Measurements from ENCODE around the gene FEZF1. TPM values are rescaled to one million over a fixed set of nuclear protein-coding genes. Genes with fewer than 3 reads are reported as not detected.

The FEZF1 gene
- total and polyA plus RNA-seq, 2 of the 4 experiments (the other 2 are of a cell fraction), result not detected

DNA sequence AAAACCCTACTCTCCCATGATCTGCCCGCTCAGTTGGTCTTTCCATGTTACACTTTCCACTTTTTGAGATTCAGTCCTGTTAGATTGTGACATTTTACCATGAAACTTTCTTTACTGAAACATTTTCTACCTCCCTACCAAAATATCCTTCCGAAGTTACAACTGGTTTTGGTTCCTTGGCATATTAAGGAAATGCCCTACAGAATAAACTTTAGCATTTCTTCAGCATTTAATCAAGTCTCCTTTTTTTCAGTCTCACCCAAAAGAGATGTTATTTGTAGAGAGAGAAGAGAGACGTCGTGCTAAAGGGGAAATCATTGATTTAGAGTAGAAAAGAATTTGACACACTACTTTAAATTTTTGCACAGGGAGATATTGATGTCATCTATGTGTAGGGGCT, 9.7 kb upstream of the FEZF1 start:
- H4K91ac ChIP-seq (ENCODE audit: insufficient read depth, low read depth, low read length), result no peak overlapping the region
- H3K23ac ChIP-seq (ENCODE audit: low read depth, low read length), result no peak overlapping the region
- TF ChIP-seq CEBPB (IDR thresholded peaks at IDR 0.05; ENCODE audit: low read depth, low read length) (no peak), SMC3 (IDR thresholded peaks at IDR 0.05; ENCODE audit: low read depth, low read length) (no peak), CTCF (conservative IDR thresholded peaks at IDR 0.05; ENCODE audit: low read depth, low read length) (no peak), CHD1 (IDR thresholded peaks at IDR 0.05; ENCODE audit: low read depth, low read length) (no peak), MXI1 (IDR thresholded peaks at IDR 0.05; ENCODE audit: borderline replicate concordance, low read depth, low read length) (no peak), BHLHE40 (IDR thresholded peaks at IDR 0.05; ENCODE audit: low read depth, low read length) (no peak), RCOR1 (IDR thresholded peaks at IDR 0.05; ENCODE audit: insufficient replicate concordance, low read length) (no peak), MAZ (IDR thresholded peaks at IDR 0.05; ENCODE audit: borderline replicate concordance, low read depth, low read length) (no peak), NFE2L2 (IDR thresholded peaks at IDR 0.05; ENCODE audit: low read depth, low read length) (no peak), RFX5 (IDR thresholded peaks at IDR 0.05; ENCODE audit: low read depth, low read length) (no peak), MAFK (IDR thresholded peaks at IDR 0.05; ENCODE audit: low read depth, low read length) (no peak), POLR2A (IDR thresholded peaks at IDR 0.05; ENCODE audit: low read depth, low read length) (no peak), FOS (IDR thresholded peaks at IDR 0.05; ENCODE audit: low read depth, low read length) (no peak)
- TF ChIP-seq, protein P1, sequence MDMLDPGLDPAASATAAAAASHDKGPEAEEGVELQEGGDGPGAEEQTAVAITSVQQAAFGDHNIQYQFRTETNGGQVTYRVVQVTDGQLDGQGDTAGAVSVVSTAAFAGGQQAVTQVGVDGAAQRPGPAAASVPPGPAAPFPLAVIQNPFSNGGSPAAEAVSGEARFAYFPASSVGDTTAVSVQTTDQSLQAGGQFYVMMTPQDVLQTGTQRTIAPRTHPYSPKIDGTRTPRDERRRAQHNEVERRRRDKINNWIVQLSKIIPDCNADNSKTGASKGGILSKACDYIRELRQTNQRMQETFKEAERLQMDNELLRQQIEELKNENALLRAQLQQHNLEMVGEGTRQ (IDR thresholded peaks at IDR 0.05; ENCODE audit: low read depth, low read length), result no peak
- TF ChIP-seq, protein P2, sequence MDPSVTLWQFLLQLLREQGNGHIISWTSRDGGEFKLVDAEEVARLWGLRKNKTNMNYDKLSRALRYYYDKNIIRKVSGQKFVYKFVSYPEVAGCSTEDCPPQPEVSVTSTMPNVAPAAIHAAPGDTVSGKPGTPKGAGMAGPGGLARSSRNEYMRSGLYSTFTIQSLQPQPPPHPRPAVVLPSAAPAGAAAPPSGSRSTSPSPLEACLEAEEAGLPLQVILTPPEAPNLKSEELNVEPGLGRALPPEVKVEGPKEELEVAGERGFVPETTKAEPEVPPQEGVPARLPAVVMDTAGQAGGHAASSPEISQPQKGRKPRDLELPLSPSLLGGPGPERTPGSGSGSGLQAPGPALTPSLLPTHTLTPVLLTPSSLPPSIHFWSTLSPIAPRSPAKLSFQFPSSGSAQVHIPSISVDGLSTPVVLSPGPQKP (IDR thresholded peaks at IDR 0.05; ENCODE audit: borderline replicate concordance, low read depth, low read length), result no peak
- H3K4ac ChIP-seq (ENCODE audit: low read depth, low read length), result no peak overlapping the region
- H3K4me2 ChIP-seq (ENCODE audit: low read depth, low read length), result no peak overlapping the region
- H4K8ac ChIP-seq (ENCODE audit: low read depth in 2 of 2, low read length in 2 of 2), result no peak overlapping the region
- no peak overlapping the region for H2BK120ac ChIP-seq (ENCODE audit: low read depth, low read length)
- no CpG with 5 or more reads among the region's 4 CpGs for WGBS, 2 experiments (ENCODE audit: extremely low coverage in 2 of 2, insufficient read length in 1 of 2)
- H3K18ac ChIP-seq (ENCODE audit: low read depth, low read length), result no peak overlapping the region
- no peaks in the 10 kb centered on the region for H3K36me3 ChIP-seq (ENCODE audit: control insufficient read depth, insufficient read depth, low read length)
- dilution Hi-C loops (cut with HindIII; ENCODE audit: low sequenced_read_pairs, unreplicated experiment) (no loop called here), intact Hi-C loops (cut with micrococcal nuclease) (no loop called here), in situ Hi-C loops (cut with MboI; ENCODE audit: low sequenced_read_pairs) (no loop called here)
- H3K79me1 ChIP-seq (ENCODE audit: low read depth in 1 of 2, low read length in 2 of 2), result no peaks in the 10 kb centered on the region
- no peak overlapping the region for H2BK15ac ChIP-seq (ENCODE audit: low read depth, low read length)
- no peaks in the 10 kb centered on the region for H4K20me1 ChIP-seq (ENCODE audit: insufficient read depth, low read length)
- no TSS peak for BruUV-seq (replicated peaks)
- no peak overlapping the region for H2AK5ac ChIP-seq (ENCODE audit: low read depth, low read length)
- no peak overlapping the region for H2BK5ac ChIP-seq (ENCODE audit: low read depth, low read length, poor library complexity, severe bottlenecking)
- no peaks in the 10 kb centered on the region for H3K4me1 ChIP-seq (ENCODE audit: control insufficient read depth, insufficient read depth, low read length)
- CTCF ChIA-PET, result no interaction called here
- DNase-seq (no peak), ATAC-seq (ENCODE audit: low read depth) (no peak)
- peaks cover 66% of the 10 kb centered on the region for H3K27me3 ChIP-seq (ENCODE audit: control insufficient read depth, insufficient read depth, low read length)
- no peak overlapping the region for H3K14ac ChIP-seq (replicated peaks; ENCODE audit: low read depth, low read length)
- H3K27ac ChIP-seq (ENCODE audit: insufficient read depth, low read length), result no peak overlapping the region
- H2AK9ac ChIP-seq (replicated peaks; ENCODE audit: low read depth, low read length, poor library complexity), result no peak overlapping the region
- POLR2A ChIA-PET (ENCODE audit: unreplicated experiment), result no interaction called here
- H2AFZ ChIP-seq (replicated peaks; ENCODE audit: low read length, poor library complexity), result no peak overlapping the region
- H3K9me1 ChIP-seq (ENCODE audit: insufficient read depth, low read length), result no peaks in the 10 kb centered on the region
- H3K4me3 ChIP-seq (ENCODE audit: insufficient read depth, low read depth, low read length), result no peak overlapping the region
- H3K9ac ChIP-seq (ENCODE audit: low read depth, low read length), result no peak overlapping the region
- H3K56ac ChIP-seq (ENCODE audit: extremely low read depth, insufficient read depth, low read length), result no peak overlapping the region
- H2BK20ac ChIP-seq (ENCODE audit: low read depth, low read length), result no peak overlapping the region
- peaks cover 2% of the 10 kb centered on the region; the same call in 1 of the 2 replicates for H3K9me3 ChIP-seq (ENCODE audit: control insufficient read depth, insufficient read depth, low read length)
- H4K5ac ChIP-seq (ENCODE audit: low read depth, low read length), result no peak overlapping the region

All from IMR-90 (cell line).